GM19035 (cell line): Measurements from ENCODE around the gene PLCB1.

Experiments used
- ATAC-seq: cut with Tn5 transposase; IDR thresholded peaks from one replicate; pipeline ENCODE4 v1.9.1; 2021; ENCODE audit not compliant: unreplicated experiment

PLCB1 gene

GRCh38 chr20:8242066-8242465 lies 110.0 kb downstream of the PLCB1 start:
- no peak for ATAC-seq

GRCh38 chr20:8242827-8243724 lies 111.0 kb downstream of the PLCB1 start:
- no peak for ATAC-seq

- ATAC-seq = no peak
These were observed 112.6 kb downstream of the PLCB1 start for GRCh38 chr20:8244637-8245036.

GRCh38 chr20:8246153-8246552 lies 114.1 kb downstream of the PLCB1 start:
- no peak for ATAC-seq

GRCh38 chr20:8246716-8247115 lies 114.7 kb downstream of the PLCB1 start:
- ATAC-seq = no peak

GRCh38 chr20:8248051-8248450 lies 116.0 kb downstream of the PLCB1 start:
- no peak for ATAC-seq

- no peak for ATAC-seq
These were observed 117.6 kb downstream of the PLCB1 start for GRCh38 chr20:8249634-8250033.

GRCh38 chr20:8250539-8251200 lies 118.6 kb downstream of the PLCB1 start:
- ATAC-seq = no peak

- no peak for ATAC-seq
These were observed 119.1 kb downstream of the PLCB1 start for GRCh38 chr20:8251201-8251575.

- no peak for ATAC-seq
These were observed 123.0 kb downstream of the PLCB1 start for GRCh38 chr20:8254911-8255582.

- ATAC-seq = no peak
These were observed 124.0 kb downstream of the PLCB1 start for GRCh38 chr20:8255945-8256632.

- no peak for ATAC-seq
These were observed 128.8 kb downstream of the PLCB1 start for GRCh38 chr20:8260837-8261251.

GRCh38 chr20:8262721-8263120 lies 130.7 kb downstream of the PLCB1 start:
- no peak for ATAC-seq

GRCh38 chr20:8265588-8265987 lies 133.5 kb downstream of the PLCB1 start:
- ATAC-seq = no peak

GRCh38 chr20:8267009-8267408 lies 134.9 kb downstream of the PLCB1 start:
- ATAC-seq = no peak

- no peak for ATAC-seq
These were observed 139.7 kb downstream of the PLCB1 start for GRCh38 chr20:8271727-8272126.

GRCh38 chr20:8272766-8273165 lies 140.7 kb downstream of the PLCB1 start:
- no peak for ATAC-seq

- no peak for ATAC-seq
These were observed 152.8 kb downstream of the PLCB1 start for GRCh38 chr20:8284902-8285301.

- ATAC-seq = no peak
These were observed 155.3 kb downstream of the PLCB1 start for GRCh38 chr20:8287340-8287739.

GRCh38 chr20:8291200-8291599 lies 159.1 kb downstream of the PLCB1 start:
- ATAC-seq = no peak

- no peak for ATAC-seq
These were observed 159.8 kb downstream of the PLCB1 start for GRCh38 chr20:8291873-8292272.
